ENCODE results near the gene TBCC.
"Not testable (repeated sequence)": the region's sequence is repeated elsewhere in the genome, so short reads cannot be mapped to it uniquely, and the experiment has no call there.

TBCC gene

GRCh38 chr6:42769836-42770235 is 23.9 kb upstream of the TBCC start:
- DNase-seq: no peak

GRCh38 chr6:42769051-42769450 is 23.1 kb upstream of the TBCC start:
- no peak for DNase-seq

GRCh38 chr6:42766163-42766670 is 20.3 kb upstream of the TBCC start:
- no peak for DNase-seq

GRCh38 chr6:42764911-42765648 is 19.2 kb upstream of the TBCC start:
- DNase-seq: no peak

- no peak for DNase-seq
Observed at GRCh38 chr6:42762950-42763349, 17.0 kb upstream of the TBCC start.

- DNase-seq: no peak
Observed at GRCh38 chr6:42762426-42762859, 16.5 kb upstream of the TBCC start.

- no peak for DNase-seq
Observed at GRCh38 chr6:42761287-42762067, 15.6 kb upstream of the TBCC start.

- no peak for DNase-seq
Observed at GRCh38 chr6:42758756-42759430, 13.0 kb upstream of the TBCC start.

GRCh38 chr6:42756722-42757121 is 10.8 kb upstream of the TBCC start:
- DNase-seq: no peak

GRCh38 chr6:42754759-42755158 is 8.9 kb upstream of the TBCC start:
- DNase-seq: no peak

- DNase-seq: no peak
Observed at GRCh38 chr6:42751055-42751454, 5.2 kb upstream of the TBCC start.

- DNase-seq: no peak
Observed at GRCh38 chr6:42748203-42748898, 2.4 kb upstream of the TBCC start.

GRCh38 chr6:42746463-42747391 is 824 bp upstream of the TBCC start:
- DNase-seq: peak; percentile 89

GRCh38 chr6:42745083-42745639 is 742 bp downstream of the TBCC start:
- peak; percentile 41 for DNase-seq

GRCh38 chr6:42744351-42744893 is 1.5 kb downstream of the TBCC start:
- DNase-seq: no peak

GRCh38 chr6:42742116-42742894 is 3.6 kb downstream of the TBCC start:
- DNase-seq: no peak

GRCh38 chr6:42740725-42741124 is 5.2 kb downstream of the TBCC start:
- no peak for DNase-seq

GRCh38 chr6:42735976-42736375 is 9.9 kb downstream of the TBCC start:
- DNase-seq: no peak

- DNase-seq: not testable (repeated sequence)
Observed at GRCh38 chr6:42733867-42734481, 11.9 kb downstream of the TBCC start.

- no peak for DNase-seq
Observed at GRCh38 chr6:42729731-42730130, 16.2 kb downstream of the TBCC start.

Measured in CD4-positive, alpha-beta T cell treated with Interleukin-15 for 1 hour (primary cell).